Stimulated activated naive CD8-positive, alpha-beta T cell treated with anti-CD3 and anti-CD28 coated beads, Interleukin-15, Interleukin-2, amounts not matched to agents 100 U/mL and 50 U/mL, for 24 hours (primary cell): Measurements from ENCODE around the gene EEF1A1.
A peak's percentile ranks its signal among the peaks of the same experiment; 100 is the strongest.
"Not testable (repeated sequence)": the region's sequence is repeated elsewhere in the genome, so short reads cannot be mapped to it uniquely, and the experiment has no call there.

Source experiments
- ATAC-seq: fragments of 150-1000 bp; cut with Tn5 transposase; one replicate; pipeline ENCODE4 v1.10.0; 2021
- DNase-seq: peaks from one replicate; pipeline ENCODE4 v3.0.0; 2021

EEF1A1 gene

GRCh38 chr6:73520688-73521350 lies at the start of gene EEF1A1:
Gene EEF1A1, minus strand, starts transcription at chr6:73521032. Its CDS starts 1,006 bp downstream, at chr6:73520026.
- ATAC-seq (peak; percentile 75), DNase-seq (peak; percentile 100)

GRCh38 chr6:73569121-73569520 lies 48.3 kb upstream of the EEF1A1 start:
- no peak for ATAC-seq
- no peak for DNase-seq

GRCh38 chr6:73566954-73567591 lies 46.2 kb upstream of the EEF1A1 start:
- ATAC-seq: no peak
- no peak for DNase-seq

- DNase-seq, ATAC-seq: not testable (repeated sequence)
These were observed 45.6 kb upstream of the EEF1A1 start for GRCh38 chr6:73566486-73566871.

- no peak for DNase-seq
- no peak for ATAC-seq
These were observed 45.1 kb upstream of the EEF1A1 start for GRCh38 chr6:73565767-73566485.

- no peak for DNase-seq
- ATAC-seq: no peak
These were observed 43.9 kb upstream of the EEF1A1 start for GRCh38 chr6:73564578-73565345.

- ATAC-seq (no peak), DNase-seq (no peak)
These were observed 41.7 kb upstream of the EEF1A1 start for GRCh38 chr6:73562558-73562957.

- DNase-seq (no peak), ATAC-seq (no peak)
These were observed 40.1 kb upstream of the EEF1A1 start for GRCh38 chr6:73560853-73561407.

- no peak for ATAC-seq
- DNase-seq: no peak
These were observed 39.4 kb upstream of the EEF1A1 start for GRCh38 chr6:73560182-73560732.

- not testable (repeated sequence) for DNase-seq
These were observed 38.6 kb upstream of the EEF1A1 start for GRCh38 chr6:73559399-73559794.

GRCh38 chr6:73558624-73559398 lies 38.0 kb upstream of the EEF1A1 start:
- peak; percentile 29 for ATAC-seq

More at GRCh38 chr6:73559399-73559794, 38.6 kb upstream of the EEF1A1 start:
- ATAC-seq: not testable (repeated sequence)

GRCh38 chr6:73556836-73557235 lies 36.0 kb upstream of the EEF1A1 start:
- DNase-seq: no peak
- ATAC-seq: no peak

More at GRCh38 chr6:73558624-73559398, 38.0 kb upstream of the EEF1A1 start:
- DNase-seq: no peak

GRCh38 chr6:73555380-73555949 lies 34.6 kb upstream of the EEF1A1 start:
- not testable (repeated sequence) for DNase-seq

GRCh38 chr6:73551115-73551514 lies 30.3 kb upstream of the EEF1A1 start:
- DNase-seq, ATAC-seq: not testable (repeated sequence)

More at GRCh38 chr6:73555380-73555949, 34.6 kb upstream of the EEF1A1 start:
- not testable (repeated sequence) for ATAC-seq

GRCh38 chr6:73548458-73549446 lies 27.9 kb upstream of the EEF1A1 start:
- DNase-seq: no peak
- no peak for ATAC-seq

GRCh38 chr6:73547036-73547435 lies 26.2 kb upstream of the EEF1A1 start:
- DNase-seq (no peak), ATAC-seq (no peak)

GRCh38 chr6:73542891-73543290 lies 22.1 kb upstream of the EEF1A1 start:
- ATAC-seq: no peak
- DNase-seq: no peak

GRCh38 chr6:73542481-73542880 lies 21.6 kb upstream of the EEF1A1 start:
- not testable (repeated sequence) for ATAC-seq, DNase-seq
